Measurements from ENCODE around the gene FBXL17. TPM values are rescaled to one million over a fixed set of nuclear protein-coding genes. Genes with fewer than 3 reads are reported as not detected.

The FBXL17 gene
- total RNA-seq, 1 experiment from 2014 or later: 5.3 TPM

GRCh38 chr5:108174286-108174685 lies 207.6 kb downstream of the FBXL17 start:
- no peak overlapping the region for H2AFZ ChIP-seq (ENCODE audit: low read length)
- peaks cover 6% of the 10 kb centered on the region in 2 experiments; a peak in 4 of 5 replicates for H3K9me3 Mint-ChIP-seq
- H3K4me1 ChIP-seq (ENCODE audit: insufficient read depth, low read length): no peaks in the 10 kb centered on the region
- no peaks in the 10 kb centered on the region for H3K23me2 ChIP-seq (ENCODE audit: insufficient read length, low read depth, low read length, poor library complexity, severe bottlenecking)
- H2AK5ac ChIP-seq (ENCODE audit: insufficient read length, low read length): no peak overlapping the region
- no peak overlapping the region for H3K27ac ChIP-seq (ENCODE audit: insufficient read length, low read depth, low read length)
- H3K18ac ChIP-seq (ENCODE audit: insufficient read length, low read depth, low read length): no peak overlapping the region
- H3K4ac ChIP-seq (ENCODE audit: low read depth, low read length): no peak overlapping the region
- no peak overlapping the region for H2BK5ac ChIP-seq (ENCODE audit: insufficient read length, low read length)
- no peak for TF ChIP-seq CTCF (conservative IDR thresholded peaks at IDR 0.05)
- no peak overlapping the region for H3K56ac ChIP-seq (ENCODE audit: insufficient read length, low read depth, low read length)
- no peaks in the 10 kb centered on the region for H3K4me1 Mint-ChIP-seq
- H3K4me2 ChIP-seq (ENCODE audit: insufficient read depth, insufficient read length, low read length): no peak overlapping the region
- H3K23ac ChIP-seq (ENCODE audit: insufficient read length, low read depth, low read length): no peak overlapping the region
- H2BK20ac ChIP-seq (ENCODE audit: low read depth, low read length, poor library complexity, severe bottlenecking): no peak overlapping the region
- no peak overlapping the region for H4K5ac ChIP-seq (ENCODE audit: insufficient read length, low read depth, low read length)
- no peak overlapping the region for H2BK12ac ChIP-seq (ENCODE audit: insufficient read length, low read depth, low read length)
- no peak overlapping the region for H4K91ac ChIP-seq (ENCODE audit: insufficient read length, low read depth, low read length)
- no peaks in the 10 kb centered on the region for H3K79me2 ChIP-seq (ENCODE audit: insufficient read depth, low read length)
- peaks cover 5 to 7% (median 7%) of the 10 kb centered on the region in 3 experiments; a peak in 6 of 7 replicates for H3K36me3 Mint-ChIP-seq (ENCODE audit: insufficient read depth in 1 of 3, low read depth in 3 of 3)
- no peak overlapping the region for H2BK120ac ChIP-seq (ENCODE audit: low read depth, low read length, poor library complexity, severe bottlenecking)
- H4K20me1 ChIP-seq (ENCODE audit: control insufficient read depth, insufficient read depth, insufficient read length): no peaks in the 10 kb centered on the region
- H2BK15ac ChIP-seq (ENCODE audit: low read depth, low read length): no peak overlapping the region
- H3K79me1 ChIP-seq (ENCODE audit: insufficient read depth, low read depth, low read length, poor library complexity, severe bottlenecking): no peaks in the 10 kb centered on the region
- no peaks in the 10 kb centered on the region for H3K9me3 ChIP-seq (ENCODE audit: control insufficient read depth, low read depth, low read length)
- H3K27ac Mint-ChIP-seq: no peak overlapping the region
- no peak overlapping the region for H3K4me3 Mint-ChIP-seq
- H3K9ac ChIP-seq (ENCODE audit: extremely low read depth, insufficient read length, low read length): no peak overlapping the region
- no peaks in the 10 kb centered on the region for H3K27me3 ChIP-seq (ENCODE audit: insufficient read depth, low read length)
- H3K14ac ChIP-seq (ENCODE audit: insufficient read depth, low read length): no peak overlapping the region
- no peak overlapping the region for H3T11ph ChIP-seq (ENCODE audit: low read length)
- DNase-seq: no peak
- H3K27me3 Mint-ChIP-seq (ENCODE audit: low read depth): no peaks in the 10 kb centered on the region
- no peak overlapping the region for H4K8ac ChIP-seq (replicated peaks; ENCODE audit: insufficient read length, low read depth, low read length)
